SK-N-SH (cell line): Measurements from ENCODE around the gene TERC. TPM values are rescaled to one million over a fixed set of nuclear protein-coding genes. Genes with fewer than 3 reads are reported as not detected.

Experiments used
- CTCF ChIA-PET: fragments of 300-600, 350-600 bp; formaldehyde crosslinking; extraction: SDS; loops from one replicate; lab custom pipeline; 2021; lab: Yijun Ruan, JAX
- POLR2A ChIA-PET: fragments of 350-600 bp; sonication (Branson Sonifier 250); formaldehyde crosslinking; extraction: SDS; loops from one replicate; lab custom pipeline; 2020; ENCODE audit warnings: antibody characterized with exemption, inconsistent platforms; lab: Yijun Ruan, JAX
- DNase-seq: peaks from one replicate; pipeline ENCODE4 v3.0.0; 2012
- H2AFZ ChIP-seq: fragments of 200-600 bp; sonication (generic); 2 replicates; pipeline ENCODE4 v1.8.1; 2016; ENCODE audit warnings: antibody characterized with exemption, mild to moderate bottlenecking, low read depth
- H3F3A ChIP-seq: fragments of 200-600 bp; sonication (generic); replicated peaks from 2 replicates; pipeline ENCODE3; 2016; ENCODE audit warnings: antibody characterized with exemption, mild to moderate bottlenecking; ENCODE audit not compliant: insufficient read depth
- H3K27ac ChIP-seq, 2 experiments: fragments of 200-500 bp in 1 of 2; fragments of 200-600 bp in 1 of 2; sonication (Bioruptor generic) in 1 of 2; sonication (generic), shearing (Covaris generic) in 1 of 2; 2 replicates each; pipeline versions ENCODE4 v1.5.1 to v1.6.1; 2014 to 2016; ENCODE audit warnings: low read depth in 2 of 2, inconsistent platforms in 1 of 2, low read length in 1 of 2, mild to moderate bottlenecking in 1 of 2, mixed read lengths in 1 of 2
- H3K27me3 ChIP-seq: fragments of 200-600 bp; sonication (generic), shearing (Covaris generic); 2 replicates; pipeline ENCODE4 v1.6.1; 2016; ENCODE audit warnings: mixed run types; ENCODE audit not compliant: insufficient read depth
- H3K36me3 ChIP-seq, 2 experiments: fragments of 200-500 bp in 1 of 2; fragments of 200-600 bp in 1 of 2; sonication (Bioruptor generic) in 1 of 2; sonication (generic) in 1 of 2; replicated peaks in 1 of 2; 2 replicates each; pipeline versions ENCODE3 to v1.5.1; 2014 to 2016; ENCODE audit warnings: low read length in 1 of 2, mild to moderate bottlenecking in 1 of 2; ENCODE audit not compliant: insufficient read depth in 2 of 2, control insufficient read depth in 1 of 2
- H3K4me1 ChIP-seq, 2 experiments: fragments of 200-500 bp in 1 of 2; fragments of 200-600 bp in 1 of 2; sonication (Bioruptor generic) in 1 of 2; sonication (generic), shearing (Covaris generic) in 1 of 2; 2 replicates each; pipeline versions ENCODE4 v1.5.1 to v1.6.1; 2014 to 2016; ENCODE audit warnings: low read depth in 1 of 2, low read length in 1 of 2, mixed run types in 1 of 2; ENCODE audit not compliant: insufficient read depth in 2 of 2, control insufficient read depth in 1 of 2
- H3K4me2 ChIP-seq: fragments of 200-600 bp; sonication (generic), shearing (Covaris generic); 2 replicates; pipeline ENCODE4 v1.6.1; 2017; ENCODE audit warnings: mixed run types
- H3K4me3 ChIP-seq, 2 experiments: fragments of 200-500 bp in 1 of 2; fragments of 200-600 bp in 1 of 2; sonication (Bioruptor generic) in 1 of 2; sonication (generic), shearing (Covaris generic) in 1 of 2; 2 replicates each; pipeline versions ENCODE4 v1.5.1 to v1.8.1; 2014 to 2016; ENCODE audit warnings: low read depth in 2 of 2, inconsistent platforms in 1 of 2, low read length in 1 of 2, mild to moderate bottlenecking in 1 of 2, mixed read lengths in 1 of 2, moderate library complexity in 1 of 2
- H3K79me2 ChIP-seq: fragments of 200-600 bp; sonication (generic); 2 replicates; pipeline ENCODE4 v1.8.1; 2017; ENCODE audit warnings: mild to moderate bottlenecking; ENCODE audit not compliant: insufficient read depth
- H3K9ac ChIP-seq: fragments of 200-600 bp; sonication (generic); 2 replicates; pipeline ENCODE4 v1.6.1; 2017; ENCODE audit warnings: mixed run types
- H3K9me2 ChIP-seq: fragments of 200-600 bp; sonication (generic); 2 replicates; pipeline ENCODE4 v1.6.1; 2017; ENCODE audit warnings: mixed run types
- H3K9me3 ChIP-seq: fragments of 200-600 bp; sonication (generic); 2 replicates; pipeline ENCODE4 v1.6.1; 2017; ENCODE audit warnings: mixed run types, mild to moderate bottlenecking, moderate library complexity
- H4K20me1 ChIP-seq: fragments of 200-600 bp; sonication (generic); 2 replicates; pipeline ENCODE4 v1.6.1; 2017; ENCODE audit warnings: mild to moderate bottlenecking, mixed run types; ENCODE audit not compliant: insufficient read depth
- CTCF ChIP-seq: fragments of 200-600 bp; sonication (generic); IDR thresholded peaks from 2 replicates; pipeline ENCODE4 v1.6.1; 2017; ENCODE audit warnings: antibody characterized with exemption, mild to moderate bottlenecking, moderate library complexity
- EZH2phosphoT487 ChIP-seq: fragments of 200-600 bp; sonication (generic); IDR thresholded peaks from 2 replicates; pipeline ENCODE4 v1.6.1; 2017; ENCODE audit warnings: low read depth, mixed run types, mild to moderate bottlenecking, antibody characterized with exemption, moderate library complexity, borderline replicate concordance
- FOSL2 ChIP-seq: IDR thresholded peaks from 2 replicates; pipeline ENCODE4 v1.4.0; 2012; ENCODE audit warnings: low read depth, mild to moderate bottlenecking, moderate library complexity, borderline replicate concordance
- FOXJ3 ChIP-seq: sonication (generic); formaldehyde crosslinking; IDR thresholded peaks from 2 replicates; pipeline ENCODE4 v1.5.1; 2020; ENCODE audit warnings: mild to moderate bottlenecking, missing genetic modification reagents
- GABPA ChIP-seq: IDR thresholded peaks from 2 replicates; pipeline ENCODE4 v1.4.0; 2012; ENCODE audit warnings: low read depth, mild to moderate bottlenecking
- MXI1 ChIP-seq: IDR thresholded peaks from 2 replicates; pipeline ENCODE4 v1.6.1; 2012; ENCODE audit warnings: mild to moderate bottlenecking, low read depth, low read length, improper control_type of control experiment
- NRF1 ChIP-seq: IDR thresholded peaks from 2 replicates; pipeline ENCODE4 v1.6.1; 2012; ENCODE audit warnings: low read depth, mild to moderate bottlenecking, low read length
- POLR2AphosphoS5 ChIP-seq: IDR thresholded peaks from 2 replicates; pipeline ENCODE4 v1.6.1; 2012; ENCODE audit warnings: low read depth, low read length
- RAD21 ChIP-seq: IDR thresholded peaks from 2 replicates; pipeline ENCODE4 v1.6.1; 2012; ENCODE audit warnings: mild to moderate bottlenecking, low read length
- REST ChIP-seq: IDR thresholded peaks from 2 replicates; pipeline ENCODE4 v1.6.1; 2012; ENCODE audit warnings: mild to moderate bottlenecking, low read depth, low read length, moderate library complexity
- TCF12 ChIP-seq: IDR thresholded peaks from 2 replicates; pipeline ENCODE4 v1.4.0; 2012
- YY1 ChIP-seq: IDR thresholded peaks from 2 replicates; pipeline ENCODE4 v1.4.0; 2012; ENCODE audit warnings: low read depth, mild to moderate bottlenecking
- ZBTB33 ChIP-seq: IDR thresholded peaks from 2 replicates; pipeline ENCODE4 v1.4.0; 2012; ENCODE audit warnings: low read depth, borderline replicate concordance
- WGBS: methylation state at CpG from one replicate; pipeline ENCODE4 v1.1.6; 2017; ENCODE audit warnings: low lambda C conversion rate; 5-methylcytosine and 5-hydroxymethylcytosine counted together
- polyA plus RNA-seq, 3 experiments: library from polyadenylated mRNA; depleted of rRNA; stranded (reverse); fragments of >200 nt; gene quantifications; 2 replicates each; pipeline ENCODE4 v1.2.3, GENCODE V29; 2012
- TF ChIP-seq, protein P1 (sequence below): fragments of 150-350 bp; IDR thresholded peaks from 2 replicates; pipeline ENCODE4 v1.6.1; 2016; ENCODE audit warnings: mild to moderate bottlenecking, low read depth, low read length

Gene TERC
- polyA plus RNA-seq, 1 of the 3 experiments (the other 2 are of a cell fraction): 0.64 TPM

- H3K9me2 ChIP-seq: no peaks in the 10 kb centered on the region
- no peak overlapping the region for H3K27ac ChIP-seq
- H2AFZ ChIP-seq: no peak overlapping the region
- 95% methylated on average over 4 of the region's 4 CpGs for WGBS
- no peak overlapping the region for H3K9ac ChIP-seq
- no peaks in the 10 kb centered on the region for H4K20me1 ChIP-seq
- no peak overlapping the region for H3K4me2 ChIP-seq
- peaks cover 6% of the 10 kb centered on the region for H3F3A ChIP-seq
- CTCF ChIA-PET: no interaction called here
- DNase-seq: no peak
- TF ChIP-seq GABPA (no peak), POLR2AphosphoS5 (no peak), FOXJ3 (no peak), EZH2phosphoT487 (no peak), FOSL2 (no peak), RAD21 (no peak), MXI1 (no peak), TCF12 (no peak), CTCF (no peak), NRF1 (no peak), YY1 (no peak), ZBTB33 (no peak), REST (no peak)
- TF ChIP-seq, protein P1, sequence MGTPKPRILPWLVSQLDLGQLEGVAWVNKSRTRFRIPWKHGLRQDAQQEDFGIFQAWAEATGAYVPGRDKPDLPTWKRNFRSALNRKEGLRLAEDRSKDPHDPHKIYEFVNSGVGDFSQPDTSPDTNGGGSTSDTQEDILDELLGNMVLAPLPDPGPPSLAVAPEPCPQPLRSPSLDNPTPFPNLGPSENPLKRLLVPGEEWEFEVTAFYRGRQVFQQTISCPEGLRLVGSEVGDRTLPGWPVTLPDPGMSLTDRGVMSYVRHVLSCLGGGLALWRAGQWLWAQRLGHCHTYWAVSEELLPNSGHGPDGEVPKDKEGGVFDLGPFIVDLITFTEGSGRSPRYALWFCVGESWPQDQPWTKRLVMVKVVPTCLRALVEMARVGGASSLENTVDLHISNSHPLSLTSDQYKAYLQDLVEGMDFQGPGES: no peak
- TF ChIP-seq, all 33 proteins: peak for 0
- Histone ChIP-seq H3K4me1 (no peaks in the 10 kb centered on the region; a peak in 1 of 4 replicates), H3K9me3 (no peaks in the 10 kb centered on the region), H3K79me2 (peaks cover 37% of the 10 kb centered on the region), H3K4me3 (no peak overlapping the region), H3K27me3 (no peaks in the 10 kb centered on the region), H3K36me3 (peaks cover 87 to 93% of the 10 kb centered on the region in 2 experiments)
- POLR2A ChIA-PET: interaction anchor here (0.6 kb wide), 1 partner anchor 10 kb away, joined by 4 read pairs; no protein-coding TSS in a partner anchor
Measured at GRCh38 chr3:169781209-169781855, 16.5 kb upstream of the TERC start.
